Endothelial cell (in vitro differentiated cells): ENCODE measurements around the gene MYG1. TPM values are rescaled to one million over a fixed set of nuclear protein-coding genes. Genes with fewer than 3 reads are reported as not detected.
"Not testable (repeated sequence)": the region's sequence is repeated elsewhere in the genome, so short reads cannot be mapped to it uniquely, and the experiment has no call there.

Experiments used
- DNase-seq: peaks from one replicate; pipeline ENCODE4 v3.0.0; 2021; ENCODE audit warnings: low spot score
- H3K27ac Mint-ChIP-seq: one replicate; pipeline ENCODE4 v1.8.0; 2021; ENCODE audit warnings: mixed read lengths, inconsistent platforms; ENCODE audit not compliant: unreplicated experiment
- H3K27me3 Mint-ChIP-seq: one replicate; pipeline ENCODE4 v1.8.0; 2021; ENCODE audit warnings: mild to moderate bottlenecking, moderate library complexity, mixed read lengths, inconsistent platforms; ENCODE audit not compliant: unreplicated experiment
- H3K36me3 Mint-ChIP-seq: one replicate; pipeline ENCODE4 v1.8.0; 2021; ENCODE audit warnings: mild to moderate bottlenecking, low read depth, mixed read lengths, inconsistent platforms; ENCODE audit not compliant: unreplicated experiment
- H3K4me1 Mint-ChIP-seq: one replicate; pipeline ENCODE4 v1.8.0; 2021; ENCODE audit warnings: mild to moderate bottlenecking, mixed read lengths, inconsistent platforms; ENCODE audit not compliant: unreplicated experiment
- H3K4me3 Mint-ChIP-seq: one replicate; pipeline ENCODE4 v1.8.0; 2021; ENCODE audit warnings: mild to moderate bottlenecking, mixed read lengths, inconsistent platforms; ENCODE audit not compliant: unreplicated experiment
- H3K9me3 Mint-ChIP-seq: one replicate; pipeline ENCODE4 v1.8.0; 2021; ENCODE audit warnings: mixed read lengths, inconsistent platforms; ENCODE audit not compliant: unreplicated experiment
- total RNA-seq: library from RNA; stranded (reverse); fragmentation: NEBNext Ultra II Directional; extraction: Animal tissue kit (Norgen Biotek cat#: 25700); gene quantifications from one replicate; pipeline ENCODE4 v1.2.1, GENCODE V29; 2021; ENCODE audit not compliant: unreplicated experiment
- TF ChIP-seq, protein P1 (sequence below): fragments of 200-600 bp; sonication (generic); IDR thresholded peaks from one replicate; pipeline ENCODE4 v1.5.0; 2021; ENCODE audit warnings: antibody characterized with exemption; ENCODE audit not compliant: unreplicated experiment

The MYG1 gene
- total RNA-seq, 1 donor from 2014 or later: 55.3 TPM

DNA sequence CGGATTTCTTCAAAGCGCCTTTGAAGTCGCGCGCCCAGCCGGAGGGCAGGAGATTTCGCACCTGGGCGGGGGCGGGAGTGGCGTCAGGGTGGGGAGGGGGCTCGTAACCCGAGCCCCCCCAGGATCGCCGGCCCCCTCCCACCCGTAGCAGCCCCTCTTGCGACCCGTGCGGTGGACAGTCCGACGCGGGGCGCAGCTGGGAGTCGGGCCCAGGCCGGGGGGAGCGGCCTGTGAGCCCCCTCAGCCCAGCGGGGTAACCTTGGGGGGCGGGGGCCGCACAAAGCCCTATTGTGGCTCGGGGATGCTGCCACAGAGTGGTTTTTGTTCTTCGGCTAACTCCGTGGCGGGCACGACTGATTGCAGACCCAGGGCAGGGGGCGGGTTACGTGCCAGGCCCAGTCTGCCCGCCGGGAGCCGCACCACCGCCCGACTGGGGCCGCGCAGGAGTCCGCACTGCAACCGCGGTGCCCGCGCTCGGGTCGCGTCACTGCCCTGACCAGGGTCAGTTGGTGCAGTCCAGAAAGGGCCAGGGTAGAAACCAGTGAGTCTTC, 26.1 kb downstream of the MYG1 start:
- Mint-ChIP-seq H3K27me3 (peaks cover 12% of the 10 kb centered on the region), H3K4me1 (peaks cover 34% of the 10 kb centered on the region), H3K36me3 (peaks cover 9% of the 10 kb centered on the region), H3K4me3 (peak overlapping the region; percentile 85), H3K27ac (no peak overlapping the region), H3K9me3 (no peaks in the 10 kb centered on the region)
- TF ChIP-seq, protein P1, sequence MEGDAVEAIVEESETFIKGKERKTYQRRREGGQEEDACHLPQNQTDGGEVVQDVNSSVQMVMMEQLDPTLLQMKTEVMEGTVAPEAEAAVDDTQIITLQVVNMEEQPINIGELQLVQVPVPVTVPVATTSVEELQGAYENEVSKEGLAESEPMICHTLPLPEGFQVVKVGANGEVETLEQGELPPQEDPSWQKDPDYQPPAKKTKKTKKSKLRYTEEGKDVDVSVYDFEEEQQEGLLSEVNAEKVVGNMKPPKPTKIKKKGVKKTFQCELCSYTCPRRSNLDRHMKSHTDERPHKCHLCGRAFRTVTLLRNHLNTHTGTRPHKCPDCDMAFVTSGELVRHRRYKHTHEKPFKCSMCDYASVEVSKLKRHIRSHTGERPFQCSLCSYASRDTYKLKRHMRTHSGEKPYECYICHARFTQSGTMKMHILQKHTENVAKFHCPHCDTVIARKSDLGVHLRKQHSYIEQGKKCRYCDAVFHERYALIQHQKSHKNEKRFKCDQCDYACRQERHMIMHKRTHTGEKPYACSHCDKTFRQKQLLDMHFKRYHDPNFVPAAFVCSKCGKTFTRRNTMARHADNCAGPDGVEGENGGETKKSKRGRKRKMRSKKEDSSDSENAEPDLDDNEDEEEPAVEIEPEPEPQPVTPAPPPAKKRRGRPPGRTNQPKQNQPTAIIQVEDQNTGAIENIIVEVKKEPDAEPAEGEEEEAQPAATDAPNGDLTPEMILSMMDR: no peak
- peak; percentile 56 for DNase-seq

DNA sequence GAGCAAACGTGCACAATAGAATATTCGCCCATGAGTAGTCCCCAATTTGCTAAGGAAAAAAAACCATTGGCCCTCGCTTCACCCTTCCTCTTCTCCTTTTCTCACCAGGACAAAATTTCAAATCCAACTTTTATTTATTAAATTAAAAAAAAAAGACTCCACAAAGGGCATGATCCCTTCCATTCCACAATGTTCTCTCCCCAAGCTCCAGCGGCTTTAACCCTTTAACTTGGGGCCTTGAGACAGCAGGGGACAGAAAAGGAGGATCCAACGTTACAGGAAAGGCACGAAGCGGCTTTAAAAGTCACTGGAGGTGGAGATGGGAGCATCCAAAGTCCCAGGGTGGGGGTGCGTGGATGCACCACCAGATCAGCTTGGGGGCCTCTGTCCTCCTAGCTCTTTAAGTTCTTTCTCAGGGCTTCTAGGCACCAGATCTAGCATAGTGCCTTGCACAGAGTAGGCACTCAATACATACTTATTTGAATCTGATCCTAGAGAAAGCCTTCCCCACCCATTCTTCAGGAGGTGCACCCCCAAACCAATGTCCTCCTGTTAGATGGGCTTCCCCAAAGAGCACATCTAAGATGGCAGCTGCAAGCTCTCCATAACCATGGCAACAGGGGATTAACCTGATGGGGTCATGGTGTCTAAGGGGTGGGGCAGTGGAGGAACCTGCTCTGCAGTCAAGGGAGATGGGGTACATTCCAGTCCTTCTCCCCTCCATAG, 27.1 kb downstream of the MYG1 start:
- Mint-ChIP-seq H3K4me1 (peaks cover 28% of the 10 kb centered on the region), H3K27ac (peak overlapping the region; percentile 36), H3K27me3 (peaks cover 12% of the 10 kb centered on the region), H3K4me3 (peak overlapping the region; percentile 85), H3K9me3 (no peaks in the 10 kb centered on the region), H3K36me3 (peaks cover 9% of the 10 kb centered on the region)
- DNase-seq: no peak
- TF ChIP-seq, protein P1: no peak

DNA sequence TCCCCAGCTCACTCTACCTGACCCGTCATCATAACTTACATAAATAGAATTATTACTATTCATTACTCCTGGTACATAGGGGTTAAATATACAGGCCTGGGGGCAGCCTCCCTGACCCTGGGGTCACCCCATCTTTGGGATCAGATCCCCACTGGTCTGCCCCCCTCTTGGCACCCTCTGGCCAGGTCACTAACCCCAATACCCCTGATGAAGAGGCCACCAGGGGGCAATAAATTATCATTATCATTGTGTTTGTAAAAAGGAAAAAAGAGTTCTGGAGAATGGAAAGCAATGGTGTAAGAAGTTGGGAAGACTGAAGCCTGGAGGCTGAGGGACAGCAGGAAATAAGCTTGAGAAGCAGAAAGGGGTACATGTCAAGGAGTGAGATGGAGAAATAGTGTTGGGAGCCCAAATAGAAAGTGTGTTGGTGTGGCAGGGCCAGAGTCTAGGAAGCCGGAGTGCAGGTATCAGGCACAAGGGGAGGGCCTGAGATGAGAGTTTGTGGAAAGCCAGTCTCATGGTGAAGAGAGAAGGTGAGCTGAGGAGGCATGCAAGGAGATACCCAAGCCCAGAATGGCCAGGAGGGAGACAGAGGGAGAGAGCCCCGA, 28.0 kb downstream of the MYG1 start:
- Mint-ChIP-seq H3K36me3 (peaks cover 9% of the 10 kb centered on the region), H3K27ac (peak overlapping the region; percentile 21), H3K4me1 (peaks cover 29% of the 10 kb centered on the region), H3K4me3 (no peak overlapping the region), H3K27me3 (peaks cover 12% of the 10 kb centered on the region), H3K9me3 (no peaks in the 10 kb centered on the region)
- TF ChIP-seq, protein P1: peak; percentile 33
- DNase-seq: no peak

DNA sequence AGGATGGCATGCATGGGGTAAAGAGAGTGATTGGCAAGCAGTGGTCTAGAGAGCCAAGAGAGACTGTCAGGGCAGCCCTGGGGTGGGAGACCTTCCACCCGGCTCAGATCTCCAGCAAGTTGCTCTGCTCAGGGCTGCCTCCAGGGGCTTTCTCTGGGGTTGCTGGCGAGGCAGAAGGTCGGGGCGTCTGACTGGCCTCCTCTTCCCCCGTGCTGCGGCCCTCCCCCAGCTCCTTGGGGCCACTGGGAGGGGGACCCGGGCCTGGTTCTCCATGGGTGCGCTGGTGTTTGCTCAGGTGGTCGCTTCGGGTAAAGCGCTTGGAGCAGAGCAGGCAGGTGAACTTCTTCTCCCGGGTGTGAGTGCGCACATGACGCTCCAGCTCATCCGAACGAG, 28.5 kb downstream of the MYG1 start:
- no peaks in the 10 kb centered on the region for H3K9me3 Mint-ChIP-seq
- TF ChIP-seq, protein P1: no peak
- peaks cover 9% of the 10 kb centered on the region for H3K36me3 Mint-ChIP-seq
- no peak overlapping the region for H3K27ac Mint-ChIP-seq
- peaks cover 11% of the 10 kb centered on the region for H3K27me3 Mint-ChIP-seq
- peak; percentile 41 for DNase-seq
- peaks cover 29% of the 10 kb centered on the region for H3K4me1 Mint-ChIP-seq
- H3K4me3 Mint-ChIP-seq: no peak overlapping the region

DNA sequence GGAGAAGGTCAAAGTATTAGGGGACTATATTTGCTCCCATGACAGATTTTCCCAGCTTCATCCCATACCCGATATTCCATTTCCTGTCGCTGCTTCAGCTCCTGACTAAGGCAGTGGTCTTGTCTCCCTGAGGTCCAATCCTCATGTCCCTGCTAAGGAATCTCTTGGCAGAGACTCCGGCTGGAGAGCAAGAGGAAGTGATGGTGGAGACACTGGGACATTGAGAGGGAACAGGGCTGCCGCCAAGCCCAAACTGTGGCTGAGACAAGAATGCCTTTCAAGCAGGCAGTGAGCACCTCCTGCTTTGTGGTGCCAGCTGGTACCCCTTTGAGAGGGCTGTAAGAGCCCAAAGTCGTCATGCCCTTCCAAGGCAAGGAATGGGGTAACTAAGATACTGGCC, 31.2 kb downstream of the MYG1 start:
- peaks cover 9% of the 10 kb centered on the region for H3K36me3 Mint-ChIP-seq
- no peak overlapping the region for H3K27ac Mint-ChIP-seq
- TF ChIP-seq, protein P1: no peak
- peaks cover 9% of the 10 kb centered on the region for H3K27me3 Mint-ChIP-seq
- peaks cover 31% of the 10 kb centered on the region for H3K4me1 Mint-ChIP-seq
- H3K4me3 Mint-ChIP-seq: no peak overlapping the region
- no peaks in the 10 kb centered on the region for H3K9me3 Mint-ChIP-seq
- no peak for DNase-seq

DNA sequence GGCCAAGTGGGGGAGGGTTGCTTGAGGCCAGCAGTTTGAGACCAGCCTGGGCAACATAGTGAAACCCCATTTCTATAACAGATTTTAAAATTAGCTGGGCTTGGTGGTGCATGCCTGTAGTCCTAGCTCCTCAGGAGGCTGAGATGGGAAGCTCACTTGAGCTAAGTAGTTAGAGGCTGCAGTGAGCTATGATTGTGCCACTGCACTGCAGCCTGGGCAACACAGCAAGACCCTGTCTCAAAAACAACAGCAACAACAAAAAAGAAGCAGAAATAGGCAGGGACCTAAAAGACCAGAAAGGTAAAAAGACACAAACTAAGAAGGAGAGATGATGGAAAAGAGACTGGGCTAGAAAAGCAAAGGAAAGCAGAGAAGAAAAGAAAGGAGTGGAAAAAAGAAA, 32.8 kb downstream of the MYG1 start:
- not testable (repeated sequence) for H3K4me3 Mint-ChIP-seq, DNase-seq, H3K27me3 Mint-ChIP-seq, H3K27ac Mint-ChIP-seq, H3K9me3 Mint-ChIP-seq, H3K36me3 Mint-ChIP-seq
- peaks cover 40% of the 10 kb centered on the region for H3K4me1 Mint-ChIP-seq
